ENCODE measurements around the gene ADCY7.

The ADCY7 gene

DNA sequence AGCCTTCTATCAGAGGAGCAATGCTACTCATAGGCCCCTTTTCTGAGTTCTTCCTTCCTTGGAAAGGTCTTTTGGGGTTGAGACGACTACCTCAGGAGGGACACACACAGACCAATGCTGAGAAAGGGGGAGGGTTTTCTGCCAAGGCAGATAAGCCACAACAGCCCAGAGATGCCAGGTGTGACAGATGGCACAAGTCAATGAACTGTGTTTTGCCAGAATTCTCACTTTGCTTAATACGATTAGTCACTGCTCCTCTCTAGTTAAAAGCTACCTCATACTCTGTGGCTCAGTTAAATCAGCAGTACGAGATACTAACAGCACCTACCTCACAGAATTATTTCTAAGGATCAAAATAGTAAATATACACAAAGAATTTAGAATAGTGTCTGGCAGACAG, 94.4 kb downstream of the ADCY7 start:
- no peak for ATAC-seq
- no peak for TF ChIP-seq CSDC2 (CRISPR knock-in tag; IDR thresholded peaks at IDR 0.05)
- TF ChIP-seq OSR1 (CRISPR knock-in tag; IDR thresholded peaks at IDR 0.05), result no peak
- TF ChIP-seq ZC3H10 (CRISPR knock-in tag; IDR thresholded peaks at IDR 0.05), result no peak
- TF ChIP-seq PPARA (CRISPR knock-in tag; IDR thresholded peaks at IDR 0.05; ENCODE audit: borderline replicate concordance), result no peak
- TF ChIP-seq, protein P1, sequence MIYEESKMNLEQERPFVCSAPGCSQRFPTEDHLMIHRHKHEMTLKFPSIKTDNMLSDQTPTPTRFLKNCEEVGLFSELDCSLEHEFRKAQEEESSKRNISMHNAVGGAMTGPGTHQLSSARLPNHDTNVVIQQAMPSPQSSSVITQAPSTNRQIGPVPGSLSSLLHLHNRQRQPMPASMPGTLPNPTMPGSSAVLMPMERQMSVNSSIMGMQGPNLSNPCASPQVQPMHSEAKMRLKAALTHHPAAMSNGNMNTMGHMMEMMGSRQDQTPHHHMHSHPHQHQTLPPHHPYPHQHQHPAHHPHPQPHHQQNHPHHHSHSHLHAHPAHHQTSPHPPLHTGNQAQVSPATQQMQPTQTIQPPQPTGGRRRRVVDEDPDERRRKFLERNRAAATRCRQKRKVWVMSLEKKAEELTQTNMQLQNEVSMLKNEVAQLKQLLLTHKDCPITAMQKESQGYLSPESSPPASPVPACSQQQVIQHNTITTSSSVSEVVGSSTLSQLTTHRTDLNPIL (CRISPR knock-in tag; IDR thresholded peaks at IDR 0.05; ENCODE audit: low read depth), result no peak
- TF ChIP-seq ZFP30 (CRISPR knock-in tag; IDR thresholded peaks at IDR 0.05), result no peak

DNA sequence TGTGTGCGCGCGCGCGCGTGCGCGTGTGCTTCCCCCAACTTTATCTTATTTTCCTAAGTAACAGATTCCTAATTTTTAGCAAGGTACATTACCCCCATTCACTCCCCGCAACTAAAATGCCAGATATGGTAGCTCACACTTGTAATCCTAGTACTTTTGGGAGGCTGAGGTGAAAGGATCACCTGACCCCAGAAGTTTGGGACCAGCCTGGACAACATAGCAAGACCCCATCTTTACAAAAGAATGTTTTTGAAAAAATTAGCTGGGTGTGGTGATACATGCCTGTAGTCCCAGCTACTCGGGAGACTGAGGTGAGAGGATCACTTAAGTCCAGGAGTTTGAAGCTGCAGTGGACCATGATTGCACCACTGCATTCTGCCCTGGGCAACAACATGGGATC, 97.3 kb downstream of the ADCY7 start:
- no peak for TF ChIP-seq ZC3H10 (CRISPR knock-in tag; IDR thresholded peaks at IDR 0.05)
- no peak for TF ChIP-seq GLIS3 (CRISPR knock-in tag; IDR thresholded peaks at IDR 0.05)
- no peak for TF ChIP-seq ARNTL (CRISPR knock-in tag; IDR thresholded peaks at IDR 0.05; ENCODE audit: borderline replicate concordance, low read depth)
- ATAC-seq, result no peak

DNA sequence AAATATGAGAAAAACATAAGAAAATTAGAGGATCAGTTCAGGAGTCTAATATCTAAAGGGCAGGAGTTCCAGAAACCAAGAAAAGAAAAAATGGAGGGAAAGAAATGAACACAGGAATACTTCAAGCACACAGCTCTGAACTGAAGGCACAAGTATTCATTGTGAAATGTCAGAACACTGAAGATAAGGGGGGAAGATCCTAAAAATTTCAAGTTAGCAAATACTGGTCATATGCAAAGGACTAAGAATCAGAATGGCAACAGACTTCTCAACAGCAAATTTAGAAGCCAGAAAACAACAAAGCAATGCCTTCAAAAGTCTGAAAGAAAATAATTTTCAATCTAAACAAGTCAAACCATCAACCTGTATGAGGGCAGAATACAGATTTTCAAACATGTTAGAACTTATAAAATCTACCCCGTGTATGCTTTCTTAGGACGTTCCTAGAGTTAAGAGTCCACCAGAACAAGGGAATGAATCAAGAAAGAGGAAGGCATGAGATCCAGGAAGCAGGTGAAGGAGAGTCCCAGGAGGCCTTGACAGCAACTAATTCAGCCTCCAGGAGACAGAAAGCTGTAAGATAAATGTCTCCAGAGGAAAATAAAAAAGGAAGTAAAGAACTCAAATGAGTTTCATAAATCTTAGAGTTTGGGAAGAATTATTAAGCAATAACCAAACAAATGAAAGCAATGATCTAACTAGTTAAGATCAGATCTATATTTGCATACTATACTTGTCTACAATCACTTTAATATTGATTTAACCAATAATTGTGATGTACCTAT, 99.6 kb downstream of the ADCY7 start:
- TF ChIP-seq, protein P2, sequence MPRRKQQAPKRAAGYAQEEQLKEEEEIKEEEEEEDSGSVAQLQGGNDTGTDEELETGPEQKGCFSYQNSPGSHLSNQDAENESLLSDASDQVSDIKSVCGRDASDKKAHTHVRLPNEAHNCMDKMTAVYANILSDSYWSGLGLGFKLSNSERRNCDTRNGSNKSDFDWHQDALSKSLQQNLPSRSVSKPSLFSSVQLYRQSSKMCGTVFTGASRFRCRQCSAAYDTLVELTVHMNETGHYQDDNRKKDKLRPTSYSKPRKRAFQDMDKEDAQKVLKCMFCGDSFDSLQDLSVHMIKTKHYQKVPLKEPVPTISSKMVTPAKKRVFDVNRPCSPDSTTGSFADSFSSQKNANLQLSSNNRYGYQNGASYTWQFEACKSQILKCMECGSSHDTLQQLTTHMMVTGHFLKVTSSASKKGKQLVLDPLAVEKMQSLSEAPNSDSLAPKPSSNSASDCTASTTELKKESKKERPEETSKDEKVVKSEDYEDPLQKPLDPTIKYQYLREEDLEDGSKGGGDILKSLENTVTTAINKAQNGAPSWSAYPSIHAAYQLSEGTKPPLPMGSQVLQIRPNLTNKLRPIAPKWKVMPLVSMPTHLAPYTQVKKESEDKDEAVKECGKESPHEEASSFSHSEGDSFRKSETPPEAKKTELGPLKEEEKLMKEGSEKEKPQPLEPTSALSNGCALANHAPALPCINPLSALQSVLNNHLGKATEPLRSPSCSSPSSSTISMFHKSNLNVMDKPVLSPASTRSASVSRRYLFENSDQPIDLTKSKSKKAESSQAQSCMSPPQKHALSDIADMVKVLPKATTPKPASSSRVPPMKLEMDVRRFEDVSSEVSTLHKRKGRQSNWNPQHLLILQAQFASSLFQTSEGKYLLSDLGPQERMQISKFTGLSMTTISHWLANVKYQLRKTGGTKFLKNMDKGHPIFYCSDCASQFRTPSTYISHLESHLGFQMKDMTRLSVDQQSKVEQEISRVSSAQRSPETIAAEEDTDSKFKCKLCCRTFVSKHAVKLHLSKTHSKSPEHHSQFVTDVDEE (CRISPR knock-in tag; IDR thresholded peaks at IDR 0.05), result no peak
- TF ChIP-seq ZNF565 (CRISPR knock-in tag; conservative IDR thresholded peaks at IDR 0.05; ENCODE audit: low read depth) (no peak), BACH2 (CRISPR knock-in tag; IDR thresholded peaks at IDR 0.05; ENCODE audit: borderline replicate concordance) (no peak), SNAI2 (CRISPR knock-in tag; IDR thresholded peaks at IDR 0.05) (no peak), CSDC2 (CRISPR knock-in tag; IDR thresholded peaks at IDR 0.05) (no peak), ZNF8 (CRISPR knock-in tag; IDR thresholded peaks at IDR 0.05) (no peak), ZFP3 (CRISPR knock-in tag; IDR thresholded peaks at IDR 0.05) (no peak), ZC3H10 (CRISPR knock-in tag; IDR thresholded peaks at IDR 0.05) (no peak), RARB (CRISPR knock-in tag; IDR thresholded peaks at IDR 0.05) (no peak), ESRRG (CRISPR knock-in tag; IDR thresholded peaks at IDR 0.05) (no peak), ISL1 (CRISPR knock-in tag; IDR thresholded peaks at IDR 0.05) (no peak), TOX (CRISPR knock-in tag; IDR thresholded peaks at IDR 0.05; ENCODE audit: borderline replicate concordance) (no peak), TCF4 (CRISPR knock-in tag; IDR thresholded peaks at IDR 0.05; ENCODE audit: borderline replicate concordance) (no peak), ZFP30 (CRISPR knock-in tag; IDR thresholded peaks at IDR 0.05) (no peak), GLIS3 (CRISPR knock-in tag; IDR thresholded peaks at IDR 0.05) (no peak), ZNF70 (CRISPR knock-in tag; IDR thresholded peaks at IDR 0.05) (no peak)
- TF ChIP-seq, protein P3, sequence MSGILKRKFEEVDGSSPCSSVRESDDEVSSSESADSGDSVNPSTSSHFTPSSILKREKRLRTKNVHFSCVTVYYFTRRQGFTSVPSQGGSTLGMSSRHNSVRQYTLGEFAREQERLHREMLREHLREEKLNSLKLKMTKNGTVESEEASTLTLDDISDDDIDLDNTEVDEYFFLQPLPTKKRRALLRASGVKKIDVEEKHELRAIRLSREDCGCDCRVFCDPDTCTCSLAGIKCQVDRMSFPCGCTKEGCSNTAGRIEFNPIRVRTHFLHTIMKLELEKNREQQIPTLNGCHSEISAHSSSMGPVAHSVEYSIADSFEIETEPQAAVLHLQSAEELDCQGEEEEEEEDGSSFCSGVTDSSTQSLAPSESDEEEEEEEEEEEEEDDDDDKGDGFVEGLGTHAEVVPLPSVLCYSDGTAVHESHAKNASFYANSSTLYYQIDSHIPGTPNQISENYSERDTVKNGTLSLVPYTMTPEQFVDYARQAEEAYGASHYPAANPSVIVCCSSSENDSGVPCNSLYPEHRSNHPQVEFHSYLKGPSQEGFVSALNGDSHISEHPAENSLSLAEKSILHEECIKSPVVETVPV (CRISPR knock-in tag; IDR thresholded peaks at IDR 0.05), result no peak
- TF ChIP-seq, protein P4, sequence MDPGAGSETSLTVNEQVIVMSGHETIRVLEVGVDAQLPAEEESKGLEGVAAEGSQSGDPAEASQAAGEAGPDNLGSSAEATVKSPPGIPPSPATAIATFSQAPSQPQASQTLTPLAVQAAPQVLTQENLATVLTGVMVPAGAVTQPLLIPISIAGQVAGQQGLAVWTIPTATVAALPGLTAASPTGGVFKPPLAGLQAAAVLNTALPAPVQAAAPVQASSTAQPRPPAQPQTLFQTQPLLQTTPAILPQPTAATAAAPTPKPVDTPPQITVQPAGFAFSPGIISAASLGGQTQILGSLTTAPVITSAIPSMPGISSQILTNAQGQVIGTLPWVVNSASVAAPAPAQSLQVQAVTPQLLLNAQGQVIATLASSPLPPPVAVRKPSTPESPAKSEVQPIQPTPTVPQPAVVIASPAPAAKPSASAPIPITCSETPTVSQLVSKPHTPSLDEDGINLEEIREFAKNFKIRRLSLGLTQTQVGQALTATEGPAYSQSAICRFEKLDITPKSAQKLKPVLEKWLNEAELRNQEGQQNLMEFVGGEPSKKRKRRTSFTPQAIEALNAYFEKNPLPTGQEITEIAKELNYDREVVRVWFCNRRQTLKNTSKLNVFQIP (CRISPR knock-in tag; IDR thresholded peaks at IDR 0.05; ENCODE audit: borderline replicate concordance, low read depth), result no peak
- TF ChIP-seq, protein P5, sequence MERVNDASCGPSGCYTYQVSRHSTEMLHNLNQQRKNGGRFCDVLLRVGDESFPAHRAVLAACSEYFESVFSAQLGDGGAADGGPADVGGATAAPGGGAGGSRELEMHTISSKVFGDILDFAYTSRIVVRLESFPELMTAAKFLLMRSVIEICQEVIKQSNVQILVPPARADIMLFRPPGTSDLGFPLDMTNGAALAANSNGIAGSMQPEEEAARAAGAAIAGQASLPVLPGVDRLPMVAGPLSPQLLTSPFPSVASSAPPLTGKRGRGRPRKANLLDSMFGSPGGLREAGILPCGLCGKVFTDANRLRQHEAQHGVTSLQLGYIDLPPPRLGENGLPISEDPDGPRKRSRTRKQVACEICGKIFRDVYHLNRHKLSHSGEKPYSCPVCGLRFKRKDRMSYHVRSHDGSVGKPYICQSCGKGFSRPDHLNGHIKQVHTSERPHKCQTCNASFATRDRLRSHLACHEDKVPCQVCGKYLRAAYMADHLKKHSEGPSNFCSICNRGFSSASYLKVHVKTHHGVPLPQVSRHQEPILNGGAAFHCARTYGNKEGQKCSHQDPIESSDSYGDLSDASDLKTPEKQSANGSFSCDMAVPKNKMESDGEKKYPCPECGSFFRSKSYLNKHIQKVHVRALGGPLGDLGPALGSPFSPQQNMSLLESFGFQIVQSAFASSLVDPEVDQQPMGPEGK (CRISPR knock-in tag; IDR thresholded peaks at IDR 0.05; ENCODE audit: borderline replicate concordance), result no peak
- no peak for ATAC-seq

All from SK-N-SH treated with all-trans-retinoic acid at 6 μM for 48 hours (cell line).